ENCODE measurements around the gene RING1.
"Not testable (repeated sequence)": the region's sequence is repeated elsewhere in the genome, so short reads cannot be mapped to it uniquely, and the experiment has no call there.

The RING1 gene

DNA sequence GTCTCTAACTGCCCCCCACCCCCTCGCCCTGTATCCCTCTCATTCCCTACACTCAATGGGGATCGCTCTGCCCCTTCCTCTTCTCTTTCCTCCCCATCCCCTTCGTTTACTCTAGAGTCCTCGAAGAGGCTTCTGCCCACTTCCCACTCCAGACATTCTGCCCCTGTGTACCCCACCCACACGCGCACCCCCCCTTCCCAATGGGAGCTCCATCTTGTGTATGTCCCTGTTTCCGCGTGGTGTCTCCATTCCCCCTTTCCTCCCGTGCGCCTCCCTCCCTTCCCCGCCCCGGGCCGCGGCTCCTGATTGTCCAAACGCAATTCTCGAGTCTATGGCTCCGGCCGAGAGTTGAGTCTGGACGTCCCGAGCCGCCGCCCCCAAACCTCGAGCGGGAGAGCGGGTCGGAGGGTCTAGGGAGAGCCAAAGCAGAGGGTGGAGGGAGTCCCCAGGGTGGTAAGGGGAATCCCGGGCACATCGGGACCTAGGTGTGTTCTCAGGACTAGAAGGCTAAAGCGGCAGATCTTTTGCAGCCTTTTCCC is 679 bp upstream of the RING1 start:
- DNase-seq, result no peak

GRCh38 chr6:33209856-33210255 is 1.6 kb downstream of the RING1 start:
- no peak for DNase-seq

- no peak for DNase-seq
Observed at GRCh38 chr6:33211136-33211535, 2.8 kb downstream of the RING1 start.

- DNase-seq, result no peak
Observed at GRCh38 chr6:33211666-33212422, 3.5 kb downstream of the RING1 start.

GRCh38 chr6:33212857-33213165 is 4.5 kb downstream of the RING1 start:
- DNase-seq, result no peak

GRCh38 chr6:33213166-33213988 is 5.1 kb downstream of the RING1 start:
- no peak for DNase-seq

- DNase-seq, result no peak
Observed at GRCh38 chr6:33213989-33214335, 5.7 kb downstream of the RING1 start.

DNA sequence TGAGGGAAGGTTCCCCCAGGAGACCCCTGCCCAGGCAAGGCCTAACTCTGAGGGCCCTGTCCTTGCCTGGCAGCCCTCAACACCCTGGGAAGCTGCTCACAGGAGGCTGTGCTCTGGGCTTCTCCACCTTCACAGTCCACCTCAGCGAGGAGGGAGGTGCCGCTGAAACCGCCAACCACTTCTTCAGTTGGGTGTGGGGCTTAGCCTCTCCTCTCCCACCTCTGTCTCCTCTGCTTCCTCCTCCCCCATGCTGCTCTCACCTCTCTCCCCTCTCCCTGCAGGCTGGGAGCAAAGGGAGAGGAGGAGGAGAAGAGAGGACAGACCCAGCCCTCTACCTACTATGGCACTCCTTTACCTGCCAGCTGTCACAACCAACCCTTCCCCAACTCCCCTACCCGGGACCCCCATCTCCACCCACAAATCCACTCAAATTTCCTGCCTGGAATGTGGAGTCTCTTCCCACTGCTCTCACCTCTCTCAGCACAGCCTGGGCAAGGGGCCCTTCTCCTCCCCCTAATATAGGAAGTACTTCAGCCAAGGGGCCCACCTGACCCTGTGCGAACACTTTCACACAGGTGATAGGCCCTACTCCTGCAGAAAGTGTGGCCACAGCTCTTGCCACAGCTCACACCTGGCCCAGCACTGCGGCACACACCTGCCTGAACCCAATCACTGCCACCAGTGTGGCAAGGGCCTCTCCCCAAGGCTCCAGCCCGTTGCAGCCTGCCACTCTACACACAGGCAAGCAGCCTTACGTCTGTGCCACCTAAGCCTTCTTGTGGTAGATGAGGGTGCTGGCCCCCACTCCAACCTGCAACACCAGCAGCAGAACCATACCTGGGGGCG is 7.2 kb downstream of the RING1 start:
- DNase-seq, result no peak

GRCh38 chr6:33216117-33216649 is 7.9 kb downstream of the RING1 start:
- DNase-seq, result no peak

- DNase-seq, result no peak
Observed at GRCh38 chr6:33217246-33217645, 8.9 kb downstream of the RING1 start.

DNA sequence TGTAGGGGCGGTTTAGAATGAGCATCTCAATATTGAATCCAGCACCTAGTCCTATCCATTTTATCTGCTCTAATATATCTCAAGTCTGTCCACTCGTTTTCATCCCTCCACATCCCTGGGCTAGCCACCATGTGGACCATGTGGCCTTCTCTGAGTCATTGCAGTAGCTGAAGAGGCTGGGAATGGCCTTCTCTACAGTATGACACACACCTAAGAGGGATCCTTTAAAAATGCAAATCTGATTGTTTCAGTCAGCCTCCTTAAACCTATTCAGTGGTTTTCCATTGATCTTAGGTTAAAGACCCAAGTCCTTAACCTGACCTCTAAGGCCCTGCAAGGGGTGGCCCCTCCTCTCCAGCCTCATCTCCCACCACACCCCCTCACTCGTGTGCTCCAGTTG is 9.4 kb downstream of the RING1 start:
- DNase-seq, result no peak

DNA sequence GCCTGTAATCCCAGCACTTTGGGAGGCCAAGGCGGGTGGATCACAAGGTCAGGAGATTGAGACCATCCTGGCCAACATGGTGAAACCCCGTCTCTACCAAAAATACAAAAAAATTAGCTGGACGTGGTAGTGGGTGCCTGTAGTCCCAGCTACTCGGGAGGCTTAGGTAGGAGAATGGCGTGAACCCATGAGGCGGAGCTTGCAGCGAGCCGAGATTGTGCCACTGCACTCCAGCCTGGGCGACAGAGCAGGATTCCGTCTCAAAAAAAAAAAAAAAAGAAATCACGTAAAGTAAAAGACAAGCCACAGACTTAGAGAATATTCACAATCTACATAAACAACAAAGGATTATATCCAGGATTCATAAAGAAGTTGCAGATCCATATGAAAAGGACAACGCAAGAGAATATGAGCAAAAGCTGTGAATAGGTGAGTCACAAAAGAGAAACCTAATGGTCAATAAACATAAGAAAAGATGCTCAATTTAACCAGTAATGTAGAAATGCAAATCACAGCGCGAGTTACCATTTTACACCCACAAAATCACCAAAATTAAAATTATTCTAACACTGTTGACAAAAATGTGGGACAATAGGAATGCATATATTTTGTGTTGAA is 18.3 kb downstream of the RING1 start:
- DNase-seq, result not testable (repeated sequence)

DNA sequence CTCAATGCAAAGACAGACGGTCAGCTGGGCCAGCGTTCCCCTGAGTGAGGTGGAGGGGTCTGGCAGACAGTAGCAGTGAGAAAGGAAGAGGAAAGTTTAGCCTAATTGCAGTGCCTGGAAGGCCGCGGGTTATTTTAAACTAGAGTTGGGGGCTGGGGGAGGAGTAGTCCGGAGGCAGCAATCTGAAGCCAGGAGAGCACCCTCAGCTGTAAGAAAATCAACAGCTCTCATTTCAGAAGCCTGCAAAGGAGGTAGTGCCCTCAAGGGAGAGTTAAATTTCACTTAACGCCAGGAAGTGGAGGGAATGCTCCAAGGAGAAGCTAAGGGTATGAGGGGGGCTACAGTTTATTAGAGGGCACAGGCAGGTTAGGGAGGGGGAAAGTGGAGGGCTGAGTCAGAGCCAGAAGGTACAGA is 26.9 kb downstream of the RING1 start:
- no peak for DNase-seq

DNA sequence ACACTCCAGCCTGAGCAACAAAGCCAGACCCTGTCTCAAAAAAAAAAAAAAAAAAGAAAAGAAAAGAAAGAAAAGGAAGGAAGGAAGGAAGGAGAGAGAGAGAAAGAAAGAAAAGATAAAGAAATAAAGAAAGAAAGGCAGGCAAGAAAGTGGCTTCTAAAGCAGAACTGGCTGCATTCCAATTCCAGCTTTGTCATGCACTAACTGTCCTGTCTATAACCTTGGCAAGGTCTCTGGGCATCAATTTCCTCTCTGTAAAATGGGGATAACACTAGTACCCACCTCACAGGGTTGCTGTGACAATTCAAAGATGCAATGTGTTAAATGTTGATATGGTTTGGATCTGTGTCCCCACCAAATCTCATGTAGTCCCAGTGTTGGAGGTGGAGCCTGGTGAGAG is 28.0 kb downstream of the RING1 start:
- no peak for DNase-seq

DNA sequence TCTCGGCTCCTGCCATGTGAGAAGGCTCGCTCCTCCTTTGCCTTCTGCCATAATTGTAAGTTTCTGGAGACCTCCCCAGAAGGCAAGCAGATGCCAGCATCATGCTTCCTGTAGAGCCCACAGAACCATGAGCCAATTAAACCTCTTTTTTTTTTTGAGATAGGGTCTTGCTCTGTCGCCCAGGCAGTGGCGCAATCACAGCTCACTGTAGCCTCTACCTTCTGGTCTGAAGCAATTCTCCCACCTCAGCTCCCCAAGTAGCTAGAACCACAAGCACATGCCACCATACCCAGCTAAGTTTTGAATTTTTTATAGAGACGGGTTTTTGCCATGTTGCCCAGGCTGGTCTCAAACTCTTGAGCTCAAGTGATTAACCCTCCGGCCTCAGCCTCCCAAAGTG is 28.6 kb downstream of the RING1 start:
- DNase-seq, result no peak

DNA sequence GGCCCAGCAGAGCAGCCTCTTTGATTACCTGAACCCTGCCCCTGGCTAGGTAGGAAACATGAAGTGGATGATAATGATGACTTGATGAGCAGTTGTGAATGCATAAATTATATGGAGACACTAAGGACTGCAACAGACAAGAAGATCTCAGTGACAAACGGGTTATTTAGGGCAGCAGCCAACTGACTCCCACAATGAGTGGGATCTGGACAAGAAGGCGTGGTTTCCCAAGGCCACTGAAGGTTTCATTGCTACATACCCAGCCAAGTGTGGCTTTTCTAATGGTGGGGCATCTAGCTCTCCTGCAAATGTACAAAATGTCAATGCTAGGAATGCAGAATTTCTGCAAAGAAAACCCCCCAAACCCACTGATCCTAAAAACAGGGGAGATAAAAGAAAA is 29.4 kb downstream of the RING1 start:
- DNase-seq, result no peak

DNA sequence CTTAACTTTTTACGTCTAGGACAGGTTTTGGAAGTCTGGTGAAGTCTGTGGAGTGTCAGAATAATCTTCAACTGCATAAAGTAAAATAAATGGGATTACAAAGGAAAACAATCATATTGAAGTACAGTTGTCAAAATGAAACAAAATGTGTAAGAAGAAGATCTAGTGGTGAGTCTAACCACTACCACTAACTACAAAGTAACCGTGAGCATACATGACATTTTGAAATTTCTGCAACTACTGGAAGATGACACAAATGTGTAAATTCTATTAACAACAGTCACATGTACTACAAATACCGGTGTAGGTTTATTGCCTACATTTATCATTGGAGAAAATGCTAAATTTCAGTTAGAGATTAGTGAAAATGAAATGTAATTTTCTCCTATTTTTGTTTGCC is 33.7 kb downstream of the RING1 start:
- no peak for DNase-seq

- no peak for DNase-seq
Observed at GRCh38 chr6:33243476-33243875, 35.2 kb downstream of the RING1 start.

GRCh38 chr6:33247977-33248642 is 39.8 kb downstream of the RING1 start:
- peak; percentile 95 for DNase-seq

- peak in 1 of 2 donors; percentile 44 for DNase-seq
Observed at GRCh38 chr6:33248643-33248931, 40.3 kb downstream of the RING1 start.

GRCh38 chr6:33248932-33249731 is 40.8 kb downstream of the RING1 start:
- DNase-seq, result peak; percentile 93 to 96

All from stimulated activated CD4-positive, alpha-beta T cell treated with anti-CD3 and anti-CD28 coated beads, Interleukin-2, amount 100 ng/mL, for 24 hours (primary cell).